Fibroblast of mammary gland (primary cell): ENCODE measurements around the gene ANKRD11.

Experiments used
- DNase-seq: peaks from one replicate; pipeline ENCODE4 v3.0.0-alpha.2; 2010; ENCODE audit warnings: low read depth
- H3K4me3 ChIP-seq: 2 replicates; pipeline ENCODE4 v1.5.1; 2011; ENCODE audit warnings: low read depth, mild to moderate bottlenecking, low read length, moderate library complexity; ENCODE audit not compliant: control insufficient read depth
- TF ChIP-seq, protein P1 (sequence below): conservative IDR thresholded peaks from 2 replicates; pipeline ENCODE4 v1.5.1; 2011; ENCODE audit warnings: low read depth, low read length, inconsistent platforms; ENCODE audit not compliant: control insufficient read depth, insufficient read depth

Gene ANKRD11

DNA sequence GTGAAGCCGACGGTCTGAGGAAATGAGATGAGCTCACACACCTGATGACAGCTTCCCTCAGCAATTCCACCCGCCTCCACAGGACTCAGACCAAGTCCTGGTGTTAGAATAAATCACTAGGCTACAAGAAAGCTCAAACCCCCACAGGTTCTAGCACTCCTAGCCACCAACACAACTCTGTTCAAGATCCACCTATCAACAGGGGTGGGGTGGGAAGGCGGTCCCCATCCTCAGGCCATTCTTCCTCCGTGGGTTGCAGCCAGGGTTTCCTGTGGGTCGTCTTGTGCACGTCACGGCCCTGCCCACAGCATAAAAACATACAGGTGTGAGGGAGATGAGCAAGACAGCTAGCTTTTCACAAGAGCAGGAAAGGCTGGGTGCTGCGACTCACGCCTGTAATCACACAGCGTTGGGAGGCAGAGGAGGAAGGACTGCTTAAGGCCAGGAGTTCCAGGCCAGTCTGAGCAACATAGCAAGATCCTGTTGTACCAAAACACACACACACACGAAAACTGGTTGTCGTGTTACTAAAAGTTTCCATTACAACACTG is 81.1 kb downstream of the ANKRD11 start:
- H3K4me3 ChIP-seq = no peak overlapping the region
- DNase-seq = peak; percentile 76

DNA sequence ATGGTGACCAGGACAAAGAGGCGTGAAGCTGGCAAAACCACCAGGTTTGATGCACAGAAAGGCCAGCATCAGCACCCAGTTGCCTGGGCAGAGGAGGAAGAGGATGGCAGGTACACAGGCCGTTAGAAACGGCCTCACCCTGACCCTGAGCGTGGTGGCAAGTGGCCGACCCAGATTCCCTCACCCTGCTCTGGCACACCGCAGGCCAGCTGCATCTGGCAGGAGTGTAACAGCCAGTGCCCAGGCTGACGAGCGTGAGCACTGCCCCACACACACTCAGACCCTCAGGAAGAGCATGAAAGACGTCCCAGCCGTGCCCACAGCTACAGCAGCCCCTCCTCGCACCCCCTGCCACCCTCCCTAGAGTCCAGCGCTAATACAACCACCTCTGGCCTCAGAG is 82.0 kb downstream of the ANKRD11 start:
- TF ChIP-seq, protein P1, sequence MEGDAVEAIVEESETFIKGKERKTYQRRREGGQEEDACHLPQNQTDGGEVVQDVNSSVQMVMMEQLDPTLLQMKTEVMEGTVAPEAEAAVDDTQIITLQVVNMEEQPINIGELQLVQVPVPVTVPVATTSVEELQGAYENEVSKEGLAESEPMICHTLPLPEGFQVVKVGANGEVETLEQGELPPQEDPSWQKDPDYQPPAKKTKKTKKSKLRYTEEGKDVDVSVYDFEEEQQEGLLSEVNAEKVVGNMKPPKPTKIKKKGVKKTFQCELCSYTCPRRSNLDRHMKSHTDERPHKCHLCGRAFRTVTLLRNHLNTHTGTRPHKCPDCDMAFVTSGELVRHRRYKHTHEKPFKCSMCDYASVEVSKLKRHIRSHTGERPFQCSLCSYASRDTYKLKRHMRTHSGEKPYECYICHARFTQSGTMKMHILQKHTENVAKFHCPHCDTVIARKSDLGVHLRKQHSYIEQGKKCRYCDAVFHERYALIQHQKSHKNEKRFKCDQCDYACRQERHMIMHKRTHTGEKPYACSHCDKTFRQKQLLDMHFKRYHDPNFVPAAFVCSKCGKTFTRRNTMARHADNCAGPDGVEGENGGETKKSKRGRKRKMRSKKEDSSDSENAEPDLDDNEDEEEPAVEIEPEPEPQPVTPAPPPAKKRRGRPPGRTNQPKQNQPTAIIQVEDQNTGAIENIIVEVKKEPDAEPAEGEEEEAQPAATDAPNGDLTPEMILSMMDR = no peak
- no peak overlapping the region for H3K4me3 ChIP-seq
- no peak for DNase-seq

More for the DNA sequence above, 81.1 kb downstream of the ANKRD11 start:
- TF ChIP-seq, protein P1 = no peak

DNA sequence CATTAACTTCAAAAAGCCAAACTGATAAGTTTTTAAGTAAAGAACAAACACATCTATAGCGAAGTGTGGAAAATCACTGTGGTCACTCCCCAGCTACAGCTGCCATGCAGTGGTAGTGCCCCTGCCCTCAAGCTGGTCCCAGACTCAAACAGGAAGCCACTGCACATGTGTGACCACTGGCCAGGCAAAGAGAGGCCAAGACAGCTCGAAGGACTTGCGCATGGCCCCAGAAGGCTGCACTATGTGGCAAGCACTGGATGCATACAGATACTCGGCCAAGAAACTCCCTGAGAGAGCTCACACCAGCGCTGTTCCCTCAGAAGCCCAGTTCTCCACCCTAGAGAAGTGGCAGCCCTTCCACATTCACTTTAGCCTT is 82.4 kb downstream of the ANKRD11 start:
- no peak overlapping the region for H3K4me3 ChIP-seq
- TF ChIP-seq, protein P1 = no peak
- DNase-seq = peak; percentile 47

DNA sequence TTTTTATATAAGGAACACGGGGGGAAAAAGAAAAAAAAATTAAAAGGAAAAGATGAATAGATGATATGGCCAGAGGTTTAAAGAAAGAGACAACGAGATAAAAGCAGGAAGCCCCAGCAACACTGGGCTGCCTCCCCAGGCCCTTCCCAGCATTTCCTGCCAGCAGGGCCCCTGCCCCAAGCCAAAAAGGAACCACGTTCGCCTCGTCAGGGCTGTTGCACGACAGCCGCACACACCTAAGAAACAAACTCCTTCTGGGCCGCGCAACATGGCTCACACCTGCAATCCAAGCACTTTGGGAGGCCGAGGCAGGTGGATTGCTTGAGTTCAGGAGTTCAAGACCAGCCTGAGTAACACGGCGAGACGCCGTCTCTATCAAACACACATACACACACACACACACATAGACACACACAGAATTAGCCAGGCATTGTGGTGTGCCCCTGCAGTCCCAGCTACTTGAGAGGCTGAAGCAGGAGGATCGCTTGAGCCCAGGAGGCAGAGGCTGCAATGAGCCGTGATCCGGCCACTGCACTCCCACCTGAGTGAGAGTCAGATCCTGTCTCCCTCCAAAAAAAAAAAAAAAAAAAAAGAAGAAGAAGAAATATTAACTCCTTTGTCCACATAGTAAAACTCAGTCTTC is 83.0 kb downstream of the ANKRD11 start:
- no peak for DNase-seq

DNA sequence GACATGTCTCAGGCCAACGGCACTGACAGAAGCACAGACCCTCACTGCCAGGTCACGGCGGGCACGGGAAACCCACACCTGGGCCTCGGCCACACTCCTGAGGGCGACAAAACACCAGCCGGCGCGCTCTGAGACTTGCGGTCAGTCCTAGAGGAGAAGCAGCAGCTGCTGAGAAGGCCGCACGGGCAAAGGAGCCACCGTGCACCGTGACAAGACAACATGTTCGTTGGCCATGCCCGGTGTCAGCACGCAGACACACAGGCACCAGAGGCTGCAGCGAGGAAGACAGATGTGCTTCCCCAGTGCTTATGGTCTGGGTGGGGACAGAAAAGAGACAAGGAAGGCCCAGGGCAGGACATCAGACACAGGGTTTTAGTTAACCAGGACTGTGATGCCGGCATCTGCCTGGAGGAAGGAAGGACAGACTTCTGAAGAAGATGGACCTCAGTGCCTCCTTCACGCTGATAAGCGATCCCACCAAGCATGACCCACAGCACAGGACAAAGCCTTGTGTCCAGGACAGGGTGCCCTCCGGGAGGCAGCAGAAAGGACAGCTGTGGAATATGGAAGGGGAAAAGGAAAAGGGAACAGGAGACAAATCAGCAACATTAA is 84.0 kb downstream of the ANKRD11 start:
- TF ChIP-seq, protein P1 = no peak
- no peak for DNase-seq
- no peak overlapping the region for H3K4me3 ChIP-seq

More for the DNA sequence above, 83.0 kb downstream of the ANKRD11 start:
- H3K4me3 ChIP-seq = no peak overlapping the region
- TF ChIP-seq, protein P1 = no peak

DNA sequence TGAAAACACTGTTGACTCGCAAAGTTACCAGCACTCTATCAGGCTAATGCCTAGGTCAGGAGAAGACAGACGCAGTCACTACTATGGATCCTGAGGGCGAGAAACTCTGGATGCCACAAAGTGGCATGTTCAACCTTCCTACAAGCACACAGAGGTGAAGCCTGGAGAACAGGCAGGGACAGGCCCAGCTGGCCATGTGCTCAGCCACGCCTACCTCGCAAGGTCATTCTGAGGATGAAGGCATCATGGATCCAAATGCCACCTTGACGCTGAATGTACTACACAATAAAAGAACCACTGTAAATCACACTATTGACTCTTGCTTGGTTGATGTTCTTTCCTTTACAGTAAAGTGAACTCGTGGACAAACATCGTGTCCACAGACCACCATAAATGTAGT is 85.8 kb downstream of the ANKRD11 start:
- H3K4me3 ChIP-seq = no peak overlapping the region
- DNase-seq = no peak
- TF ChIP-seq, protein P1 = no peak
